SH-SY5Y (cell line): ENCODE measurements around the gene COBLL1.

Source experiments
- GATA2 ChIP-seq: IDR thresholded peaks from 2 replicates; pipeline ENCODE4 v1.6.1; 2011; ENCODE audit warnings: mild to moderate bottlenecking, low read depth, low read length
- GATA3 ChIP-seq: IDR thresholded peaks from 2 replicates; pipeline ENCODE4 v1.6.1; 2011; ENCODE audit warnings: low read depth, mild to moderate bottlenecking, low read length, moderate library complexity

Gene COBLL1

GRCh38 chr2:164746713-164747112 lies 94.9 kb downstream of the COBLL1 start:
- TF ChIP-seq GATA3 (no peak), GATA2 (no peak)

GRCh38 chr2:164745012-164745797 lies 96.4 kb downstream of the COBLL1 start:
- TF ChIP-seq GATA3 = no peak
- TF ChIP-seq GATA2 = no peak

- TF ChIP-seq GATA3 (no peak), GATA2 (no peak)
Observed at GRCh38 chr2:164742738-164743317, 98.8 kb downstream of the COBLL1 start.

- TF ChIP-seq GATA3 = no peak
- TF ChIP-seq GATA2 = no peak
Observed at GRCh38 chr2:164739966-164740365, 101.7 kb downstream of the COBLL1 start.

- TF ChIP-seq GATA2 = no peak
- TF ChIP-seq GATA3 = no peak
Observed at GRCh38 chr2:164737612-164738081, 104.0 kb downstream of the COBLL1 start.

GRCh38 chr2:164735309-164735919 lies 106.2 kb downstream of the COBLL1 start:
- TF ChIP-seq GATA3 = no peak
- no peak for TF ChIP-seq GATA2

GRCh38 chr2:164734196-164734595 lies 107.4 kb downstream of the COBLL1 start:
- TF ChIP-seq GATA2 (no peak), GATA3 (no peak)

GRCh38 chr2:164725542-164725941 lies 116.1 kb downstream of the COBLL1 start:
- TF ChIP-seq GATA3 (no peak), GATA2 (no peak)

- TF ChIP-seq GATA3 (no peak), GATA2 (no peak)
Observed at GRCh38 chr2:164722616-164723338, 118.8 kb downstream of the COBLL1 start.

- TF ChIP-seq GATA2 (no peak), GATA3 (no peak)
Observed at GRCh38 chr2:164721430-164721829, 120.2 kb downstream of the COBLL1 start.

- no peak for TF ChIP-seq GATA2
- TF ChIP-seq GATA3 = no peak
Observed at GRCh38 chr2:164719996-164720941, 121.4 kb downstream of the COBLL1 start.

GRCh38 chr2:164717000-164717803 lies 124.4 kb downstream of the COBLL1 start:
- no peak for TF ChIP-seq GATA3
- TF ChIP-seq GATA2 = no peak
